Middle frontal gyrus (tissue), 1 donor: Measurements from ENCODE around the gene SARNP.

Source experiments
- DNase-seq: peaks from one replicate; pipeline ENCODE4 v3.0.0-alpha.2; 2015; ENCODE audit warnings: low spot score; ENCODE audit errors: extremely low spot score

The SARNP gene

DNA sequence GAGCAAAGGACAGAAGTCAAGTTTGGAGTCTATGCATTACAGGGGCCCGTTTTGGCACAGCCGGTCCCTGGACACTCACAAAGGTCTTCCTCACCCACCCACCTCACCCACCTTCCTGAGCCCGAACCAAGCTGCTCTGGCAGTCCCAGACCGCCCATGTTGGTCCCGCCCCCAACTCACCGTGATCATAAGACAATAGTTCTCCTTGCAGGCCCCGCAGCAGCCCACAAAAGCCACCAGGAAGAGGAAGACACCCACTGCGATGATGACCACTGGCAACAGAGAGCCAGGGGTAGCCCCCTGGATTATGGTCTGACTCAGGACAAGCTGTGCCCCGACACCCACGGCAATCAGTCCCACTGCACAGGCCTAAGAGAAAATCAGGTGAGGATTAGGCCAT lies 90.6 kb downstream of the SARNP start:
- DNase-seq, result no peak

- no peak for DNase-seq
These were observed 92.0 kb downstream of the SARNP start for GRCh38 chr12:55725556-55725955.

DNA sequence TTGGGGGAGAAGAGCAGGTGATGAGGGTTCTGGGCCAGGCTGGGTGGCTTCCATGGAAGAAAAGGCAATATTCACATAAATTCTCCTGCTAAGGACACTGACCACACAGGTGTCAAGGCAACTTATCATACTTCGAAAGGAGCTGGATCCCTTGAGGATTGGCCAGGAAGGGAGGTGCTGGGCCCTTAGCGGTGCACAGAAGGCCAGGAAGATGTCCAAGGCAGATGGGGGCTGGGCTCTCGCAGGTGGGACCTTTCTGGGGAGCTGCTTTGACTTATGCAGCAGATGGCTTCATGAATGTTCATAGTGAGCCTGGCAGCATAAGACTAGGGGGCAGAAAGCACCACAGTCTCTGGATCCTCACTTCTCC lies 92.6 kb downstream of the SARNP start:
- no peak for DNase-seq

GRCh38 chr12:55724226-55724939 lies 93.1 kb downstream of the SARNP start:
- DNase-seq, result peak; percentile 26

GRCh38 chr12:55723516-55724225 lies 93.9 kb downstream of the SARNP start:
- DNase-seq, result no peak

- no peak for DNase-seq
These were observed 94.6 kb downstream of the SARNP start for GRCh38 chr12:55722948-55723347.

- no peak for DNase-seq
These were observed 95.8 kb downstream of the SARNP start for GRCh38 chr12:55721601-55722213.

GRCh38 chr12:55720894-55721444 lies 96.6 kb downstream of the SARNP start:
- DNase-seq, result peak; percentile 49

GRCh38 chr12:55720071-55720564 lies 97.4 kb downstream of the SARNP start, which contains the start of gene RDH5:
Gene RDH5 (plus strand): TSS chr12:55720393. CDS start chr12:55721185, 792 bp downstream.
- DNase-seq, result no peak

DNA sequence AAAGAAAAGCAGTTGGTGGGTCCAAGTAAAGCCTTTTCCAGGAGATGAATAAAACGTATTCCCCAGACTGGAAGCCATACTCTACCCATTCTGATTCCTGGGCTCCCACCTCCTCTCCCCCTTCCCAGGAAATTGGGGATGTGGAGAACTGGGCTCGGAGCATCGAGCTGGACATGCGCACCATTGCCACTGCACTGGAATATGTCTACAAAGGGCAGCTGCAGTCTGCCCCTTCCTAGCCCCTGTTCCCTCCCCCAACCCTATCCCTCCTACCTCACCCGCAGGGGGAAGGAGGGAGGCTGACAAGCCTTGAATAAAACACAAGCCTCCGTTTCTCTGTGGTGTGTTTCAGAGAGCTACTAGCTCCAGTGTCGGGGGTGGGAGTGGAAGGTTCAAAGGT lies 98.2 kb downstream of the SARNP start:
- DNase-seq, result no peak

DNA sequence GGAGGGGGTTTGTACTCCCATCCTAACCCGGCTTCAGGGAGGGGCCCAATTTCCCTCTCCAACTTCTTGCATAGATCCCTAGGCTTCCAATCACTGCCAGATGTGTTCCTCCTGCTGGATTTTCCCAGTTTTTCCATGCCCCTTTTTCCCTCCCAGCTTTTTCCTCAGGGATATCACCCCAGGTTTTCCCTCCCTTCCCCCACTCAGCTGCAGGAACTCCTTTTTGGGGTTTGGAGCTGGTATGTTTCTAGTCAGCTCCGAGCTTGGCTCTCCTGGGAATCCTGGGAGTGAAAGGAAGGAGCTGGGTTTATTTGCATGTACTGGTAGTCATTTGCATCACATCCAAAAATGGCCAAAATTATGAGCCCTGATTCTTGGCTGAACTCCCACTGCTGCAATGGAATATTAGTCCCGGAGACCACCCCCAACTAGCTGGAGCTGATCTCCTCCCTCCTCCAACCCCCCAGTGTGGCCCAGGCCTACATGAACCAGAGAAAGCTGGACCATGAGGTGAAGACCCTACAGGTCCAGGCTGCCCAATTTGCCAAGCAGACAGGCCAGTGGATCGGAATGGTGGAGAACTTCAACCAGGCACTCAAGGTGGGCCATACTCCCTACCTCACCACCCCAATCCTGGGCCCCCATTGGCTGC lies 98.8 kb downstream of the SARNP start:
- no peak for DNase-seq

- no peak for DNase-seq
These were observed 99.5 kb downstream of the SARNP start for GRCh38 chr12:55718015-55718414.

DNA sequence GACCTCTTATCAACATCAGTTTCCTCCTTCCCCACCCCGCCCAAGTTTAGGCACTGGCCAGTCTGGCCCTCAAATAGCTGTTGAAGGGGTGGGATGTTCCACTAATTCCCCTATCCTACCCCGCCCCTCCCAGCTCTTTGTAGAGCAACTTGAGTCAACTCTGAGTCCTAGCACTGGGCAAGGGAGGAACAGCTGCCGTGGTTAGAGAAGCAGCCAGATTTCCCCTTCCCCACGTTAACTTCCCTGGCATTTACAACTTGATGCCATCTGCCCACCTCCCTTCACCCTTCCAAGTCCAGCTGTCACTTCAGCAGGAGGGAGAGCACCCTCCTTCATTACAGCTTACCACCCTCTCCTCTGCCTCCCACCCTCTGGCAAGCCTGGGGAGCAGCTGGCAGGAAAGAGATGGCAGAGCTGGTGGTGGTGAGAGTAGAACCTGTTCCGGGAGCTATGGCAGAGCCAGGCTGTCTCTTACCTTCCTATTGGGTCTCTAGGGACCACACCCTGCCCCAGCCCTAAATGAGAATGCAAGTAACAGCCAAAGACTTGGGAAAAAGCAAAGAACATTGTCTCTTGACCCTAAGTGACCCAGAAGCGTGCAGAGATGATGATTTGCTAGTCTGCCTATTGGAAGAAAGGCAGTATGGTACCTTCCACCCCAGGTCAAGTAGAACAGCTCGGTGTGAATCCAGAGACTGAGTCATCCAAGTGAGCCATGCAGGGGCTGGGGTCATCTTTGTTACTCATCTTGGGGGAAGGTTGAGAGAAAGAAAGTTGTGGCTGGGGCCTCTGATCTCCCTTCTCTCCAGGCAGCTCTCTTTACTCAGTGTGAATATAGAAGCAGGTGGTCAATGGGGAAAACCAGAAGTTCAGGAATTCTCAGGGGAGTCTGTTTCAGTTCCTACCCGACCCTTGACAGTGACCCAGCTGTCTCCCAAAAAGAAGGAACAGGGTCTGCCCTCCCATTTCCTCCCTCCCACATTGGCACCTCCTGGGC lies 100.2 kb downstream of the SARNP start:
- DNase-seq, result no peak

DNA sequence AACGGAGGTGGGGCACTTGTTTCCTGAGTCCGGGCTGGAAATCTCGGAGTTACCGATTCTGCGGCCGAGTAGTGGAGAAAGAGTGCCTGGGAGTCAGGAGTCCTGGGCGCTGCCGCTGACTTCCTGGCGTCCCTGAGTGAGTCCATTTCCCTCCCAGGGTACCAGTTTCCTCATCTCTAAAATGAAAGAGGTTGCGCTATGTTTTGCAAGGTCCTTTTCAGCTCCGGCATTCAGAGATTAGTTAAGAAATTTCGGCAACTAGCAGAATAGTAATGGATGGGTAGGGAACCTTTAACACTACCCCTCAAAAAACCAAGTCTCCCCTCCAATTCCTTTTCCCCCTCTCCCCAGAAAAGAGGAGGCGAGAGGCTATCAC lies 101.0 kb downstream of the SARNP start:
- no peak for DNase-seq

DNA sequence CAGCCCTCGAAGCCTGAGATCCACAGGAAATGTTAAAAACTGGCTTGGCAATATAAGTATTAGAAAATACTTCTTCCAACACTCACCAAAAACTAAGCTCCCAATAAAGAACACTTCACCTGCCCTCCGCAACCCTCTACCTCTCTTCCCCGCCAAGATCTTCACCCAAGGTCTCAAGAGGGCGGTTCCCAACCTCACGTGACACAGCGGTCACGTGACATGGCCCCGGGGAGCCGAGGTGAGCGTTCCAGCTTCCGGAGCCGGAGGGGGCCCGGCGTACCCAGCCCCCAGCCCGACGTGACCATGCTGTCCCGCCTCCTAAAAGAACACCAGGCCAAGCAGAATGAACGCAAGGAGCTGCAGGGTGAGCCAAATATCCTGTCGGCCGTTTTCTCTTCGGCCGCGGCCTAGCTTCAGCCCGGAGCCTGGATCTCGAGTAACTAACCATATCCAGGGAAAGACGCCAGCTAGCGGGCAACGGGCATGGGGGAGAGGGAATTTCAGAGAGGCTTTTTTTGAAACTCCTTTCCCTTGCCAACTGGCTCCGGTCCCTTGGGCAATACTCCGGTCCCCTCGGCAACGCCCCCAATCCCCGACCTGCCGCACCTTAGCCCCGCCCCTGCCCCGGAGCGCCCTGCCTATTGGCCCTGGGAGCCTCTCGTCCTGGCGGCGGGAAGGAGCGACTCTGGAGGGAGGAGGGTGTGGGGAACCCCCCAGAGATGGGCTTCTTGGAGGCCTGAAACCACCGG lies 101.5 kb downstream of the SARNP start, which contains the start of gene BLOC1S1:
BLOC1S1 (plus strand) TSS at position 214 of the 749 bp plus-strand sequence; CDS start at position 220, 6 bp downstream.
- DNase-seq, result peak; percentile 82

DNA sequence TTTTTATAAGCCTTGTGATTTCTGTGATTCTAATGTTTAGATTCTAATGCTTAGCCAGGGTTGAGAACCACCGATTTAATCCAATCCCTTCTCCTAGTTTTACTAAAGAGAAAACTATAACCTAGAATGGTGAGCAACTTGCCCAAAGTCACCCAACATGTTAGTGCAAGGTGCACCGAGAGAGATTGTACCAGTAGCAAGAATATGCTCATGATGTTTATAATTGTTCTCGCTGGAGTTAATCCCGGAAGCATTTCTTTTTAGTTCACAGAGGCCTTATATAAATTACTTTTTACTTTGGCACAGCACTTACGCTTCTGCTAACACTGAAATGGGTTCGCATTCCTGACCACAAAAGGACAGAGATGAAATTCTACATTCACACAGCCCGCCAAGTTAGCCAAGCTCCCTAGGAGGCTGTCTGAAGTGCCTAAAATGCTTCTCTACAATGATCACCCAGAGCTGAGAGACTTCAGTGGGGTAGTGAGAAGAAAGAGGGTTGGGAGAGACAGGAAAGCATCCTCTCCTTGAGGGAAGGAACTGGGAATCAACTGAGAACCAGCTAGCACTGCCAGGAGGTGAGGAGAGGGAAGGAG lies 102.3 kb downstream of the SARNP start:
- DNase-seq, result no peak

DNA sequence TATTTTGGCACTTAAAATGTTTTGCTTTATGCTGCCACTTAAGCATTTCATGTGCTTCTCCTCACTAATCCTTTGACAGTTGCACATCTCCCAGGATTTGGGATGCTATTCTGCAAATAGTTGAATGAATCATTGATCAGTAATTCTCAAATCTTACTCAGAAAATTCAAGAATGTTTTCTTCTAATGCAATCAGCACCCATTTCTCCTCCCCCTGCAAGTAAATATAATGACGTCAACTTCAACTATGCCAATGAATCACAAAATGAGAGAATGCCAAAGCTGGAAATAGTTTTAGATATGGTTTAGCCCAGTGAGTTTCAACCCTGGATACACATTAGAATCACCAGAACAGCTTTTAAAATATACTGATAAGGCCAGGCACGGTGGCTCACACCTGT lies 103.8 kb downstream of the SARNP start:
- DNase-seq, result no peak

DNA sequence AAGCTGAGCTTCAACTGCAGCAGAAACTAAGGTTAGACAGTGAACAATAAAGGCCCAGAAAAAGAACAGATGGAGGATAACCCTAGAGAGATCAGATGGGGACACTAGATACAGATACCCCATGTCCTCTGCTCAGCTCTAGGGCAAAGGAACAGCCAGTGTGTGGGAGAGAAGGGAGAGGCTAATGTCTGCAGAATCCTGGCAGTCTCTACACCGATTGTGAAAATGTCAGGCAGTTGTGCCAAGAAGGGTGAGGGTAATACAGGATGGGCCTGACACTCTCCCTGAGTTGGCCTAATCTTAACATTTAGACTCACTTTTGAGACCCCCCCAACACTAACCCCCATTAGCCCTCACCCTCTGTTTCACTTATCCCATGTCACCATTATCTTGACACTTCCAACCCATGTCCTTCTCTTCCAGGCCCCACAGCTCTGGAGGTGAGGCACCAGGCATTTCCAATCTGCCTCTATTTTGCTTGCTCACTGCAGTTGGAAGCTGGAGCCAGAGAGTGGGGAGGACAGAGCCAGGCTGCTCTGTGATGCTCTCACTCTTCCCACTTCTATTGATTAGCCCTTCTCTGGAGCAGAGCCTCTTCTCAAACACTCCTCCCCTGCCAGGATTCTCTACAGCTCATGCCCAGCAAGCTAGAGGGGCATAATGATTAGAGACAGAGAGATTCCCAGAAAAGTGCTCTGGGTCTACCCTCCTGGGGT lies 104.7 kb downstream of the SARNP start:
- no peak for DNase-seq
